ENCODE measurements around the gene MAN2A1.

MAN2A1 gene

GRCh38 chr5:109743041-109743531, 53.4 kb downstream of the MAN2A1 start:
- DNase-seq (ENCODE audit: low read depth, low spot score): no peak
- no peaks in the 10 kb centered on the region for H3K9me3 ChIP-seq (ENCODE audit: low read depth, low read length)
- H3K27ac ChIP-seq: no peak overlapping the region
- no peak for TF ChIP-seq EZH2 (IDR thresholded peaks at IDR 0.05)
- TF ChIP-seq POLR2AphosphoS5 (IDR thresholded peaks at IDR 0.05; ENCODE audit: borderline replicate concordance, low read depth, low read length): no peak
- no peak for TF ChIP-seq FOXP2 (optimal IDR thresholded peaks at IDR 0.05; ENCODE audit: control extremely low read depth, extremely low read length, insufficient read depth)
- H3K9ac ChIP-seq (ENCODE audit: insufficient read length): no peak overlapping the region
- no peak overlapping the region for H3K4me3 ChIP-seq
- no peaks in the 10 kb centered on the region; the same call in 1 of the 2 replicates for H3K36me3 ChIP-seq (ENCODE audit: insufficient read depth, low read length)

DNA sequence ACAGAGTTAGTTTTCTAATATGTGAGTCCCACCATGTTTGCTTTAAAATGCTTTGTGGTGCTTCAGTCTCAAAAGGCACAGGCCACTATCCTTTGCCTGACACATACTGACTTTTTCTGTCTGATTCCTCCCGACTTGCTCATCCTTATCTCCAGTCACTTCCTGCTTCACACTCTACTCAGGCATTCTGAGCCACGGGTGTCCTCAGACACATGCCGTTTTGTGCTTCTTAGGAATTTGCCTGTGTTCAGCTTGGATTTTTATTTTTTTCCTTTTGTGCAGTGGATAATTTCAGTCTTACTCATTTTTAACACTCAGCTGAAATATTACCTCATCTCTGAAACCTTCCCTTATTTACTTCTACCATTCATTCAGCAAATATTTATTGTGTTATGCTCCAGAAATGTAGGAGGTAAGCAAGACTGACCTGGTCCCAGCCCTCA, 54.1 kb downstream of the MAN2A1 start:
- H3K4me3 ChIP-seq: peak overlapping the region; percentile 24; the same call in 1 of the 2 replicates
- TF ChIP-seq EZH2 (IDR thresholded peaks at IDR 0.05): no peak
- TF ChIP-seq FOXP2 (optimal IDR thresholded peaks at IDR 0.05; ENCODE audit: control extremely low read depth, extremely low read length, insufficient read depth): no peak
- no peak for TF ChIP-seq POLR2AphosphoS5 (IDR thresholded peaks at IDR 0.05; ENCODE audit: borderline replicate concordance, low read depth, low read length)
- no peaks in the 10 kb centered on the region for H3K9me3 ChIP-seq (ENCODE audit: low read depth, low read length)
- no peak overlapping the region for H3K9ac ChIP-seq (ENCODE audit: insufficient read length)
- H3K36me3 ChIP-seq (ENCODE audit: insufficient read depth, low read length): no peaks in the 10 kb centered on the region; the same call in 1 of the 2 replicates
- no peak for DNase-seq (ENCODE audit: low read depth, low spot score)
- peak overlapping the region; percentile 75; the same call in 1 of the 2 replicates for H3K27ac ChIP-seq

DNA sequence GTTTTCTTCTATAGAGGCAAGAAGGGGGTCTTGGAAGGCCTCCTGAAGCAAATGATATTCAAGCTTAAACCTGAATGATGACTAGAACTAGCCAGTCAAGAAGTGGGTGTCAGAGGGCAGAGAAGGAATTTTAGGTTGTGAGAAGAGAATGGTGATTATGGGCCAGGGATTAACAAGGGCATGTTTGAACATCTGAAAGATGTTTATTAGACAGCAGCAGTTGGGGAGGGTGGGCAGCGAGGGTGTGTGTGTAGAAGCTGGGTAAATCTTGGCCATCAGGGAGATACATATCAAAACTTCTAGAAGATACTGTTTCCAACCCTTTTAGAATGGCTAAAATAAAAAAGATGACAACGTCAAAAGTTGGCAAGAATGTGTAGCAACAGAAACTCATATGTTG, 54.5 kb downstream of the MAN2A1 start:
- no peaks in the 10 kb centered on the region for H3K9me3 ChIP-seq (ENCODE audit: low read depth, low read length)
- no peaks in the 10 kb centered on the region; the same call in 1 of the 2 replicates for H3K36me3 ChIP-seq (ENCODE audit: insufficient read depth, low read length)
- TF ChIP-seq EZH2 (IDR thresholded peaks at IDR 0.05): no peak
- no peak for TF ChIP-seq POLR2AphosphoS5 (IDR thresholded peaks at IDR 0.05; ENCODE audit: borderline replicate concordance, low read depth, low read length)
- TF ChIP-seq FOXP2 (optimal IDR thresholded peaks at IDR 0.05; ENCODE audit: control extremely low read depth, extremely low read length, insufficient read depth): no peak
- H3K4me3 ChIP-seq: peak overlapping the region; percentile 24; the same call in 1 of the 2 replicates
- DNase-seq (ENCODE audit: low read depth, low spot score): no peak
- H3K9ac ChIP-seq (ENCODE audit: insufficient read length): no peak overlapping the region
- H3K27ac ChIP-seq: peak overlapping the region; percentile 75; the same call in 1 of the 2 replicates

DNA sequence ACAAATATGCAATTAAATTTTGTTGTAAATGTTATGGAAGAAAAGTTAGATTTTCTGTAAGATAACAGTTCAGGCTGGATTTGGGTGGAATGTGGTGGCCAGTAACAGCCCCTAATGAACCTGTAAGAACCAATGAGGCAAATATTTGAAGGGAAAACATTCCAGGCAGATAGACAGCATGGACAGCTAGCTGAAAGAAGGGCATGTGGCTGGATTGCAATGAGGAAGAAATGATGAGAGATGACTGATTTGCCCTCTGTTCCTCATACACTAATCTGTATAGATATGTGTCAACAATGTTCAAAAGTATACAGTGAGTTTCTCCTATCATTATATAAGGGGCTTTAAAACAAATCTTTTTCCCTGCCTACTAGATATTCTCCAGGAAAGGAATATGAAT, 58.8 kb downstream of the MAN2A1 start:
- Histone ChIP-seq H3K9ac (ENCODE audit: insufficient read length) (no peak overlapping the region), H3K36me3 (ENCODE audit: insufficient read depth, low read length) (no peaks in the 10 kb centered on the region; the same call in 1 of the 2 replicates), H3K4me3 (no peak overlapping the region), H3K9me3 (ENCODE audit: low read depth, low read length) (no peaks in the 10 kb centered on the region), H3K27ac (no peak overlapping the region)
- DNase-seq (ENCODE audit: low read depth, low spot score): no peak
- TF ChIP-seq POLR2AphosphoS5 (IDR thresholded peaks at IDR 0.05; ENCODE audit: borderline replicate concordance, low read depth, low read length) (no peak), EZH2 (IDR thresholded peaks at IDR 0.05) (no peak), FOXP2 (optimal IDR thresholded peaks at IDR 0.05; ENCODE audit: control extremely low read depth, extremely low read length, insufficient read depth) (no peak)

- TF ChIP-seq POLR2AphosphoS5 (IDR thresholded peaks at IDR 0.05; ENCODE audit: borderline replicate concordance, low read depth, low read length): no peak
- no peak for TF ChIP-seq EZH2 (IDR thresholded peaks at IDR 0.05)
- TF ChIP-seq FOXP2 (optimal IDR thresholded peaks at IDR 0.05; ENCODE audit: control extremely low read depth, extremely low read length, insufficient read depth): no peak
- H3K9me3 ChIP-seq (ENCODE audit: low read depth, low read length): no peaks in the 10 kb centered on the region
- H3K9ac ChIP-seq (ENCODE audit: insufficient read length): no peak overlapping the region
- no peak for DNase-seq (ENCODE audit: low read depth, low spot score)
- no peaks in the 10 kb centered on the region for H3K36me3 ChIP-seq (ENCODE audit: insufficient read depth, low read length)
- no peak overlapping the region for H3K27ac ChIP-seq
- H3K4me3 ChIP-seq: no peak overlapping the region
These were observed 60.7 kb downstream of the MAN2A1 start for GRCh38 chr5:109750463-109750862.

GRCh38 chr5:109753279-109753678, 63.6 kb downstream of the MAN2A1 start:
- Histone ChIP-seq H3K9ac (ENCODE audit: insufficient read length) (no peak overlapping the region), H3K27ac (no peak overlapping the region), H3K36me3 (ENCODE audit: insufficient read depth, low read length) (no peaks in the 10 kb centered on the region), H3K9me3 (ENCODE audit: low read depth, low read length) (no peaks in the 10 kb centered on the region), H3K4me3 (no peak overlapping the region)
- no peak for DNase-seq (ENCODE audit: low read depth, low spot score)
- TF ChIP-seq POLR2AphosphoS5 (IDR thresholded peaks at IDR 0.05; ENCODE audit: borderline replicate concordance, low read depth, low read length) (no peak), EZH2 (IDR thresholded peaks at IDR 0.05) (no peak), FOXP2 (optimal IDR thresholded peaks at IDR 0.05; ENCODE audit: control extremely low read depth, extremely low read length, insufficient read depth) (no peak)

- no peaks in the 10 kb centered on the region for H3K9me3 ChIP-seq (ENCODE audit: low read depth, low read length)
- H3K27ac ChIP-seq: no peak overlapping the region
- no peaks in the 10 kb centered on the region for H3K36me3 ChIP-seq (ENCODE audit: insufficient read depth, low read length)
- DNase-seq (ENCODE audit: low read depth, low spot score): no peak
- H3K9ac ChIP-seq (ENCODE audit: insufficient read length): no peak overlapping the region
- TF ChIP-seq EZH2 (IDR thresholded peaks at IDR 0.05) (no peak), FOXP2 (optimal IDR thresholded peaks at IDR 0.05; ENCODE audit: control extremely low read depth, extremely low read length, insufficient read depth) (no peak), POLR2AphosphoS5 (IDR thresholded peaks at IDR 0.05; ENCODE audit: borderline replicate concordance, low read depth, low read length) (no peak)
- no peak overlapping the region for H3K4me3 ChIP-seq
These were observed 64.6 kb downstream of the MAN2A1 start for GRCh38 chr5:109754319-109754718.

DNA sequence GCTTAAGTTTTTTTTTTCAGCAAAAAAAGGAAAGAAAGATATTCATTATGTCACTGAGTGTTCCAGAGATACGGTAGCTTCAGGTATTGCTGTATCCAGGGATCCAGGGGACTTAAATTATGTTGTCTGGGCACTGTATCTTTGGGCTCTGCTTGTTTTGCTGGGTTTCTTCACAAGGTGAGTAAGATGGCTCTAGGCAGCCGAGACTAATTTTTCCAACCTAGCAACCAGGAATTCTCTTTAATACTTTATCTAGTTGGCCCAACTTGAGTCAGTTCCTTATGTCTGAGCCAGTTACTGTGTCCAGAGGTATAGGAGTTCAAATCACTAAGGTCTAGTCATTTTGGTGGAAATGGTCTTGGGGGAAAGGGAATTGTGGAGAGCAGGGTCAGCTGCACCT, 66.0 kb downstream of the MAN2A1 start:
- no peaks in the 10 kb centered on the region for H3K9me3 ChIP-seq (ENCODE audit: low read depth, low read length)
- TF ChIP-seq EZH2 (IDR thresholded peaks at IDR 0.05): no peak
- TF ChIP-seq POLR2AphosphoS5 (IDR thresholded peaks at IDR 0.05; ENCODE audit: borderline replicate concordance, low read depth, low read length): no peak
- TF ChIP-seq FOXP2 (optimal IDR thresholded peaks at IDR 0.05; ENCODE audit: control extremely low read depth, extremely low read length, insufficient read depth): no peak
- H3K36me3 ChIP-seq (ENCODE audit: insufficient read depth, low read length): no peaks in the 10 kb centered on the region
- H3K4me3 ChIP-seq: no peak overlapping the region
- H3K9ac ChIP-seq (ENCODE audit: insufficient read length): no peak overlapping the region
- no peak overlapping the region for H3K27ac ChIP-seq
- DNase-seq (ENCODE audit: low read depth, low spot score): no peak

All from SK-N-MC (cell line).